Measurements from ENCODE around the gene NXPH3.
"Not testable (repeated sequence)": the region's sequence is repeated elsewhere in the genome, so short reads cannot be mapped to it uniquely, and the experiment has no call there.

The NXPH3 gene

GRCh38 chr17:49575679-49576087, at the start of gene NXPH3:
NXPH3 (plus strand) TSS chr17:49575871; CDS start chr17:49576220, 349 bp downstream.
- DNase-seq, result no peak

GRCh38 chr17:49527927-49528651, 47.6 kb upstream of the NXPH3 start:
- no peak for DNase-seq

DNA sequence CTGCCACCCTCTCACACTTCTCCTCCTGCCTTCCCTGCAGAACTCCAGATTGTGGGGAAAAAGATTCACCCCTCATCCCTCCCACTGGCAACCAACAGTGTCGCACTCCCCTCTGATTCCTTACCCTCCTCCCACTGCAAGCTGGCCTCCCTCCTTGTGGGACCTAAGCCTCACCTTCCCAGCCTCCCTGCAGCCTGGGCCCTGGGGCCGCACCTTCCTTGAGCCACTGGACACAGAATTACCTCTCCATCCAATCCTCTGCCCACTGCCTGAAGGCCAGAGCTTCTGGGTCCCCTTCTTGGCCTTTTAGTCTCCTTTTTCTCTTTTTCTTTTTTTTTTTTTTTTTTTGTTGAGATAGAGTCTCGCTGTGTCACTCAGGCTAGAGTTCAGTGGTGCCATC, 46.7 kb upstream of the NXPH3 start:
- DNase-seq, result no peak

GRCh38 chr17:49530118-49530517, 45.6 kb upstream of the NXPH3 start:
- DNase-seq, result no peak

GRCh38 chr17:49543860-49544259, 31.8 kb upstream of the NXPH3 start:
- no peak for DNase-seq

GRCh38 chr17:49545007-49545660, 30.5 kb upstream of the NXPH3 start:
- no peak for DNase-seq

DNA sequence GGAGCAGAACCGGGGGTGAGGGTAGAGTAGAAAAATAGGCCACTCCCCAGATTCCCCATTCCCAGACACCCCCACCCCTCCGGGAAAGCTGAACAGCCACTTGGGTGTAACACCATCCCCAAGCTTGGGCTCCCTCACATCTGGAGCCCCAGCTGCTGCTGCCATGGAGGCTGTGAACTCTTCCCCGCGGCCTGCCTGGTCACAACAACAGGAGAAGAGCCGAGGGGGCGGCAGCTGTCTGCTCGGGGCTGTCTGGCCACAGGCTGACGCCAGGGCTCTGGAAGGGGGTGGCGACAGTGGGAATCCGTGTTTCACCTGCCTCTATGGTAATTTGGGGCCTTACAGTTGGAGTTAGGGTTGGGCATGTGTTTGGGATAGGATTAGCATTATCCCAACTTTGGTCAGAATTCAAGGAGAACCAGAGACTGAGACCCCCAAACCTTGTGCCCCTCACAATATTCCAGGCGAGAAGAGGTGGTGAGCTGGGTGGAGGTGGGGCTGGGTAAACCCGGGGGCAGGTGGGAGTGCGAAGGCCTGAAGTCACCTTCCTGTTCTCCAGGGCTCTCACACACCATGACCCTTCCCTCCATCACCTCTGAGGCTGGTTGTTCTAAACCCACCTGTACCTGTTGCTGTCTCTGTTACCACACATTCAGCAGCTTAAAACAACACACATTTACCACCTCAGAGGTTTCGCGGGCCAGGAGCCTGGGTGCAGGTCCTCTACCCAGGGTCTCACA, 29.7 kb upstream of the NXPH3 start:
- DNase-seq, result no peak

- no peak for DNase-seq
Observed at GRCh38 chr17:49546546-49547535, 28.8 kb upstream of the NXPH3 start.

- DNase-seq, result no peak
Observed at GRCh38 chr17:49547566-49547965, 28.1 kb upstream of the NXPH3 start.

GRCh38 chr17:49548051-49548505, 27.6 kb upstream of the NXPH3 start:
- no peak for DNase-seq

- no peak for DNase-seq
Observed at GRCh38 chr17:49548506-49549310, 27.0 kb upstream of the NXPH3 start.

DNA sequence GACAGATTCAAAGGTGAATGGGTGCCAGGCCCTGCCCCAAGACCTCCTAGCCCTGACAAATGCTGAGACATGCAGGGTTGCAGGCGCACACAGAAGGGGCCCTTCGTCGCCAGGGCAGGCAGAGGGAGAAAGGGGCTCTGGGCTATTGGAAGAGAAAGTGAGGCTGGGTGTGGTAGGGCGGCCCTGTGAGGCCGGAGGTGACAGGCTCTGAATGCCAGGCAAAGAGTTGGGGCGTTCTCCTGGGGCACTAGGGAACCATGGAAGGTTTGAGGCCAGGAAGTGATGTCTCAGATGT, 26.4 kb upstream of the NXPH3 start:
- no peak for DNase-seq

- no peak for DNase-seq
Observed at GRCh38 chr17:49549691-49550678, 25.7 kb upstream of the NXPH3 start.

GRCh38 chr17:49550764-49551163, 24.9 kb upstream of the NXPH3 start:
- DNase-seq, result not testable (repeated sequence)

GRCh38 chr17:49551221-49552069, 24.2 kb upstream of the NXPH3 start:
- no peak for DNase-seq

DNA sequence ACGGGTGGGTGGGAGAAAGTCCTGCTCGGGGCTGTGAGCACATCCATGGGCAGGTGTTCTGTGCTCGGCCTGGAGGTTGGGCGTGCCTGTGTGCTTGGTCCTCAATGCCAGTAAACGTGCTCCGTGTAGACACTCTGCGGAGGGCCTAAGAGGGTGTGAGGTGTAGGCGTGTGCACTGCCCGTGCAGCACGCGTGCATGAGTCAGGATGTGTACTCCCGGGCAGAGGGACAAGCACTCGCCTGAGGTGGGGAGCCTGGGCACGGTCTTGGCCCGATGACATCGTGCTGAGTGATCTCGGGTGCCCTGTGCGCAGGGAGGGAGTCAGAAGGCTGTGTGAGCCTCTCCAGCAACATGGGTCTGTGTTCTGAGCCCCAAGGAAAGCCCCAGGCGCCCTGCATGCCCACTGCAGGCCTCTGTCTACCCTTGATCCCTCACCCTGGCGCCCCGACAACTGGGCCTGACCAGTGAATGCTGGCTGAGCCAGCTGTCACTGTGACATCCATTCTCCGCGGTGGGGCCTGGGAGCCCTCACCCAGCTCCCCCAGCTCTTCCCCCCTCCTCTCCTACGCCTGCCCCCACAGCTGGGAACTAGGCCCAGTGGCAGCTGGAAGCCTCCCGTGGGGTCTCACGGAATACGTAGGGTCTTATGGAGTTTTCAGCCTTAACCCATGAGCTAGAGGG, 23.5 kb upstream of the NXPH3 start:
- no peak for DNase-seq

GRCh38 chr17:49553676-49554335, 21.9 kb upstream of the NXPH3 start:
- DNase-seq, result no peak

All from DMS153 (cell line).